ENCODE data around the gene THBS3. TPM values are rescaled to one million over a fixed set of nuclear protein-coding genes. Genes with fewer than 3 reads are reported as not detected.
"Not testable (repeated sequence)": the region's sequence is repeated elsewhere in the genome, so short reads cannot be mapped to it uniquely, and the experiment has no call there.

Gene THBS3
- total and polyA plus RNA-seq, 3 experiments from 2014 or later = 2.9 to 7.9 (median 7.8) TPM

DNA sequence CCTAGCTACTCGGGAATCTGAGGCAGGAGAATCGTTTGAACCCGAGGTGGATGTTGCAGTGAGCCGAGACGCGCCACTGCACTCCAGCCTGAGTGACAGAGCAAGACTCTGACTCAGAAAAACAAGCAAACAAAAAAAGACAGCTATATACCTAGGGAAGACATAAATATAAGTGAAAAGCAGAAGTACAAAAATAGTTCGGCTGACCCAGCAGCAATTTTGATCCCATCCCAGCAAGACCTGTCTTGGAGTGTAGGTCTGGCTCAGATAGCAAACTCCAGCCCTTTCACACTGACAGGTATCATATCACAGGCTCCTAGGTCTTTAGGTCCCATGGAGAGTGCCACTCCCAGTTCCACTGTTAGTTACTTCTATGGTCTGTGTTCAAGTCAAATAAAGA is 15.3 kb upstream of the THBS3 start:
- H3K27ac Mint-ChIP-seq = no peak overlapping the region
- Histone ChIP-seq H3K9me3 (ENCODE audit: low read length) (no peaks in the 10 kb centered on the region), H3K27me3 (ENCODE audit: insufficient read depth, low read length, poor library complexity, severe bottlenecking) (no peaks in the 10 kb centered on the region), H3K4me3 (ENCODE audit: low read length) (no peak overlapping the region), H3K4me1 (ENCODE audit: insufficient read depth, low read length) (peaks cover 22% of the 10 kb centered on the region), H3K36me3 (ENCODE audit: insufficient read depth, low read length) (no peaks in the 10 kb centered on the region), H3K27ac (ENCODE audit: low read depth, low read length) (peak overlapping the region; percentile 20)
- H3K4me1 Mint-ChIP-seq = peaks cover 31 to 39% (median 36%) of the 10 kb centered on the region in 3 donors
- no peak for DNase-seq
- H3K4me3 Mint-ChIP-seq = no peak overlapping the region
- no peaks in the 10 kb centered on the region for H3K9me3 Mint-ChIP-seq
- H3K27me3 Mint-ChIP-seq = no peaks in the 10 kb centered on the region
- POLR2A ChIA-PET = no interaction called here
- peaks cover 0 to 2% (median 0%) of the 10 kb centered on the region in 3 donors for H3K36me3 Mint-ChIP-seq
- CTCF ChIA-PET = interaction anchor here (2.8 to 5.3 kb wide), 2 partner anchors 16 to 28 kb away, joined by 10 to 67 read pairs; partner anchors contain the start of genes MTX1 and THBS3

DNA sequence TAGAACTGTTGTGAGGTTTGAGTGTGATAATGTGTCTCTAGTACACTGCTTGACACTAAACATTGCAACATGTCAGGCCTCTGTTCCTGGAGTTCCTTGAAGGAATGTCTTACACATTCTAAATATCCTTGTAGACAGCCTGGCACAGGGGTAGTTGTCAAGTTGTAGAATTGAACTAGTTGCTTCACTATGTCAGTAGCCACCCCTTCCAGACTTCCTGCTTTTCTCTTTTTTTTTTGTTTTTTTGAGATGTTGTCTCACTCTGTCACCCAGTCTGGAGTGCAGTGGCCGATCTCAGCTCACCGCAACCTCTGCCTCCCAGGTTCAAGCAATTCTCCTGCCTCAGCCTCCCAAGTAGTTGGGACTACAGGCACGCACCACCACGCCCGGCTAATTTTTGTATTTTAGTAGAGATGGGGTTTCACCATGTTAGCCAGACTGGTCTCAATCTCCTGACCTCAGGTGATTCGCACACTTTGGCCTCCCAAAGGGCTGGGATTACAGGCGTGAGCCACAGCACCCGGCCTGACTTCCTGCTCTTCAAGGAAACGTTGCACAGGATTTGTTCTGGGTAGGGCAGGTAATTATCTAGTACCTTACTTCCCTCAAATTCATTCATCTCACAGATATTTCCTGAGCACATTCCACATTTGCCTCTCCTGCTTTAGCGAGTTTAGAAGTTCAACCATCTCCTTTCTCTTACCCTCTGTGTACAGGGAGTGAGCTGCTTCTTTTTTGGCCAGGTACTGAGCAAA is 12.7 kb upstream of the THBS3 start:
- H3K36me3 Mint-ChIP-seq; H3K36me3 ChIP-seq (ENCODE audit: insufficient read depth, low read length); H3K9me3 ChIP-seq (ENCODE audit: low read length); POLR2A ChIA-PET; H3K4me1 ChIP-seq (ENCODE audit: insufficient read depth, low read length); H3K27me3 ChIP-seq (ENCODE audit: insufficient read depth, low read length, poor library complexity, severe bottlenecking); H3K27me3 Mint-ChIP-seq; H3K4me3 Mint-ChIP-seq; H3K4me3 ChIP-seq (ENCODE audit: low read length); CTCF ChIA-PET; H3K9me3 Mint-ChIP-seq; H3K27ac ChIP-seq (ENCODE audit: low read depth, low read length); DNase-seq: not testable (repeated sequence)
- H3K4me1 Mint-ChIP-seq = peaks cover 12 to 16% (median 15%) of the 10 kb centered on the region in 3 donors
- peak overlapping the region in 1 of 8 donors; percentile 87 for H3K27ac Mint-ChIP-seq

DNA sequence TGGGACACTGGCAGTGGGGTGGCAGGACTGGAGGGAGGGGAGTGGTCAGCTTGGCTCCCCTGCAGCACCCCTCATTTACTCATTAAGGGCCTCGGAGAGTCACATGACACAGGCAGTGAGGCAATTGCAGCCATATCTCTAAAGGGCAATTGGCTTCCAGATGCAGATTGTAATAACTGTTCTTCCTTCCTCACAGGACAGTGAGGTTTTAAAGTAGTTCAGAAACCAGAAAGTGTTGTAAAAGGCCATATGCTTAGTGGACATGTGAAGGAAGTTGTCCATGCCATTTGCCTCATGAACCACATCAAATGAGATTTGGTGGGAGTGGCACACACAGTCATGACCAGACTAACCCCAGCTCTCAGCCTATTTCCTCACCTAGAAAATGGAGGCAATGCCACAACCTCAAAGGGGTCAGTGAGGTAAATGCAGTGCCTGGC is 11.9 kb upstream of the THBS3 start:
- no peak overlapping the region for H3K4me3 ChIP-seq (ENCODE audit: low read length)
- POLR2A ChIA-PET = no interaction called here
- H3K27me3 Mint-ChIP-seq = no peaks in the 10 kb centered on the region
- H3K27me3 ChIP-seq (ENCODE audit: insufficient read depth, low read length, poor library complexity, severe bottlenecking) = no peaks in the 10 kb centered on the region
- no peaks in the 10 kb centered on the region for H3K36me3 ChIP-seq (ENCODE audit: insufficient read depth, low read length)
- peaks cover 5% of the 10 kb centered on the region for H3K4me1 ChIP-seq (ENCODE audit: insufficient read depth, low read length)
- H3K4me1 Mint-ChIP-seq = peaks cover 18 to 22% (median 21%) of the 10 kb centered on the region in 3 donors
- no peak for DNase-seq
- H3K27ac ChIP-seq (ENCODE audit: low read depth, low read length) = no peak overlapping the region
- peaks cover 0 to 6% (median 2%) of the 10 kb centered on the region in 3 donors for H3K36me3 Mint-ChIP-seq
- CTCF ChIA-PET = interaction anchor here (1.5 kb wide), 1 partner anchor 12 kb away, joined by 5 read pairs; no protein-coding TSS in a partner anchor
- H3K4me3 Mint-ChIP-seq = peak overlapping the region in 2 of 7 donors; percentile 26 to 39
- no peaks in the 10 kb centered on the region for H3K9me3 ChIP-seq (ENCODE audit: low read length)
- H3K27ac Mint-ChIP-seq = peak overlapping the region in 7 of 8 donors; percentile 32 to 87 (median 38)
- H3K9me3 Mint-ChIP-seq = no peaks in the 10 kb centered on the region

DNA sequence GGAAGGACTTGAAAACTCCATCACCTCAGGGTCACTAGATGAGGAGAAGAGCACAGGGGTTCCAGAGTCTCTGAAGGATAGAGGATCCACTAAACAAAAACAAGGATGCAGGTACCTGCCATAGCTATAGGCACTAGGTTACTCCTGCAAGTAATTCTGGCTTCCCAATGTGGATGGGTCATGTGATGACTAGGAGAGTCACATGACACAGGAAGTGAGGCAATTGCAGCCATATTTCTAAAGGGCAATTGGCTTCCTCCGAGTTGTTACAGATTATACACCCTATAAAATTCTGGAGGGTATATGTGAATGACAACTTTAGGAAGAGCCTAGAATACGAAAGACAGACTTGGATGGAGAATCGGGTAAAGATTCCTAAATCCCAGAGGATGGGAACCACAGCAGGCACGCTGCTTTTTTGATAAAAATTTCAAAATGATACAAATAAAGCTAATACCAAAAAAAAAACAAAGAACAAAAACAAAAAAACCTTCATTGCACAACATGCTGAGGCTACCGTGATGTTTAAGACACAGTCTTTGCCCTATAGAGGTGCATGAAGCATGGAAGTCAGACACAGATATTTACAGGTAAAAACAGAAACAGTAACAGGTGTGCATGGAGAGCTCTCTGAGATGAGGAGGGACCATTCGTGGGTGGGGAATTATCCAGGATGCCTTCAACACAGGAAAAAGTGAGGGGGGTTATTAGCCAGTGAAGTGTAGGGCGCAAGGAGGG is 11.3 kb upstream of the THBS3 start:
- H3K27me3 ChIP-seq (ENCODE audit: insufficient read depth, low read length, poor library complexity, severe bottlenecking) = no peaks in the 10 kb centered on the region
- no peaks in the 10 kb centered on the region for H3K9me3 ChIP-seq (ENCODE audit: low read length)
- H3K27ac ChIP-seq (ENCODE audit: low read depth, low read length) = no peak overlapping the region
- DNase-seq = no peak
- Mint-ChIP-seq H3K4me3 (peak overlapping the region in 2 of 7 donors; percentile 26 to 39), H3K4me1 (peaks cover 18 to 22% (median 21%) of the 10 kb centered on the region in 3 donors), H3K27ac (peak overlapping the region; percentile 32 to 87 (median 48)), H3K9me3 (no peaks in the 10 kb centered on the region), H3K36me3 (peaks cover 0 to 6% (median 2%) of the 10 kb centered on the region in 3 donors), H3K27me3 (no peaks in the 10 kb centered on the region)
- H3K36me3 ChIP-seq (ENCODE audit: insufficient read depth, low read length) = no peaks in the 10 kb centered on the region
- POLR2A ChIA-PET = no interaction called here
- CTCF ChIA-PET = interaction anchor here (1.2 to 1.5 kb wide), 2 partner anchors 8 to 12 kb away, joined by 3 to 5 read pairs; no protein-coding TSS in a partner anchor
- no peak overlapping the region for H3K4me3 ChIP-seq (ENCODE audit: low read length)
- H3K4me1 ChIP-seq (ENCODE audit: insufficient read depth, low read length) = peaks cover 5% of the 10 kb centered on the region

- peak overlapping the region in 6 of 8 donors; percentile 42 to 95 (median 80) for H3K27ac Mint-ChIP-seq
- POLR2A ChIA-PET = not testable (repeated sequence)
- CTCF ChIA-PET = interaction anchor here (1.3 kb wide), 1 partner anchor 8 kb away, joined by 5 read pairs; no protein-coding TSS in a partner anchor
These were observed 7.0 kb upstream of the THBS3 start for GRCh38 chr1:155214702-155215101.

DNA sequence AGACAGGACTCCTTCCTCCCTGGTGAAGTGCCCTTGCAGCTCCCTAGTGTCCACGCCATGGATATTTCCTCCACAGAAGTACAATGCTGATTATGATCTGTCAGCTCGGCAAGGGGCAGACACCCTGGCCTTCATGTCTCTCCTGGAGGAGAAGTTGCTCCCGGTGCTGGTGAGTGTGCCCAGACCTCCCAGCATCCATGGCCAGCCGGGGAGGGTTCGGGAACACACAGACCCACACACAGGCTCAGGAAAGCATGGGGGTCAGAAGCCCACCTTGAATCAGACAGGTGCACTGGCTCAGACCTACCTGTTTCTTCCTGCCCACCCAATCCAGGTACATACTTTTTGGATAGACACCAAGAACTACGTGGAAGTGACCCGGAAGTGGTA is 4.3 kb upstream of the THBS3 start:
- H3K27ac ChIP-seq (ENCODE audit: low read depth, low read length); H3K4me3 ChIP-seq (ENCODE audit: low read length); H3K9me3 ChIP-seq (ENCODE audit: low read length); H3K36me3 ChIP-seq (ENCODE audit: insufficient read depth, low read length); H3K4me3 Mint-ChIP-seq; H3K27me3 ChIP-seq (ENCODE audit: insufficient read depth, low read length, poor library complexity, severe bottlenecking); CTCF ChIA-PET; H3K9me3 Mint-ChIP-seq; H3K27me3 Mint-ChIP-seq; H3K27ac Mint-ChIP-seq; POLR2A ChIA-PET: not testable (repeated sequence)
- Mint-ChIP-seq H3K36me3 (peaks cover 2 to 24% (median 4%) of the 10 kb centered on the region in 3 donors), H3K4me1 (peaks cover 21 to 29% (median 27%) of the 10 kb centered on the region in 3 donors)
- peak in 1 of 5 donors; percentile 22 for DNase-seq
- peaks cover 21% of the 10 kb centered on the region for H3K4me1 ChIP-seq (ENCODE audit: insufficient read depth, low read length)

More at GRCh38 chr1:155214702-155215101, 7.0 kb upstream of the THBS3 start:
- Mint-ChIP-seq H3K4me1 (peaks cover 15 to 22% (median 21%) of the 10 kb centered on the region in 3 donors), H3K36me3 (peaks cover 2 to 24% (median 4%) of the 10 kb centered on the region in 3 donors)
- H3K9me3 ChIP-seq (ENCODE audit: low read length); H3K4me1 ChIP-seq (ENCODE audit: insufficient read depth, low read length); H3K4me3 ChIP-seq (ENCODE audit: low read length); H3K4me3 Mint-ChIP-seq; H3K9me3 Mint-ChIP-seq; H3K27me3 ChIP-seq (ENCODE audit: insufficient read depth, low read length, poor library complexity, severe bottlenecking); H3K27me3 Mint-ChIP-seq; H3K27ac ChIP-seq (ENCODE audit: low read depth, low read length); H3K36me3 ChIP-seq (ENCODE audit: insufficient read depth, low read length): not testable (repeated sequence)
- DNase-seq = peak in 1 of 5 donors; percentile 48

- H3K9me3 ChIP-seq (ENCODE audit: low read length); CTCF ChIA-PET; H3K27me3 ChIP-seq (ENCODE audit: insufficient read depth, low read length, poor library complexity, severe bottlenecking); H3K9me3 Mint-ChIP-seq; H3K4me3 ChIP-seq (ENCODE audit: low read length); H3K36me3 ChIP-seq (ENCODE audit: insufficient read depth, low read length); H3K27ac ChIP-seq (ENCODE audit: low read depth, low read length); POLR2A ChIA-PET; H3K27me3 Mint-ChIP-seq: not testable (repeated sequence)
- peak in 1 of 5 donors; percentile 34 for DNase-seq
- peaks cover 2 to 24% (median 4%) of the 10 kb centered on the region in 3 donors for H3K36me3 Mint-ChIP-seq
- peak overlapping the region in 3 of 7 donors; percentile 23 to 92 (median 39) for H3K4me3 Mint-ChIP-seq
- H3K4me1 ChIP-seq (ENCODE audit: insufficient read depth, low read length) = peaks cover 23% of the 10 kb centered on the region
- H3K27ac Mint-ChIP-seq = peak overlapping the region in 1 of 8 donors; percentile 37
- peaks cover 24 to 34% (median 32%) of the 10 kb centered on the region in 3 donors for H3K4me1 Mint-ChIP-seq
These were observed 3.8 kb upstream of the THBS3 start for GRCh38 chr1:155211381-155212050.
